Neuronal stem cell (in vitro differentiated cells): Measurements from ENCODE around the gene FAM174C.
"Not testable (repeated sequence)": the region's sequence is repeated elsewhere in the genome, so short reads cannot be mapped to it uniquely, and the experiment has no call there.

Experiments
- DNase-seq: peaks from one replicate; pipeline ENCODE4 v3.0.0-alpha.2; 2013; ENCODE audit warnings: low spot score
- H2AFZ ChIP-seq: one replicate; pipeline ENCODE4 v1.6.1; 2013; ENCODE audit warnings: mild to moderate bottlenecking, low read length, inconsistent platforms
- H2AK5ac ChIP-seq: 2 replicates; pipeline ENCODE4 v1.6.1; 2013; ENCODE audit warnings: low read depth, mild to moderate bottlenecking, inconsistent platforms, low read length, moderate library complexity, mixed read lengths
- H2BK120ac ChIP-seq: 2 replicates; pipeline ENCODE4 v1.6.1; 2013; ENCODE audit warnings: low read depth, mild to moderate bottlenecking, inconsistent platforms, low read length, moderate library complexity, mixed read lengths
- H2BK12ac ChIP-seq: one replicate; pipeline ENCODE4 v1.6.1; 2013; ENCODE audit warnings: low read length, inconsistent platforms
- H2BK15ac ChIP-seq: 2 replicates; pipeline ENCODE4 v1.6.1; 2013; ENCODE audit warnings: mild to moderate bottlenecking, low read length, inconsistent platforms, mixed read lengths
- H2BK5ac ChIP-seq: one replicate; pipeline ENCODE4 v1.6.1; 2013; ENCODE audit warnings: inconsistent platforms, mild to moderate bottlenecking, low read length, moderate library complexity
- H3K14ac ChIP-seq: one replicate; pipeline ENCODE4 v1.6.1; 2013; ENCODE audit warnings: low read length, inconsistent platforms
- H3K18ac ChIP-seq: 2 replicates; pipeline ENCODE4 v1.6.1; 2013; ENCODE audit warnings: low read length, inconsistent platforms
- H3K23ac ChIP-seq: 2 replicates; pipeline ENCODE4 v1.6.1; 2013; ENCODE audit warnings: low read depth, mild to moderate bottlenecking, mixed read lengths, low read length, inconsistent platforms; ENCODE audit not compliant: poor library complexity
- H3K27ac ChIP-seq: replicated peaks from 3 replicates; pipeline ENCODE4 v1.5.1; 2013; ENCODE audit warnings: low read length, inconsistent platforms
- H3K27me3 ChIP-seq, 3 experiments: 2 replicates each; pipeline ENCODE4 v1.6.1; 2013; ENCODE audit warnings: low read length in 3 of 3, mild to moderate bottlenecking in 2 of 3, inconsistent platforms in 1 of 3, low read depth in 1 of 3, mixed read lengths in 1 of 3, moderate library complexity in 1 of 3; ENCODE audit not compliant: control insufficient read depth in 3 of 3, insufficient read depth in 3 of 3
- H3K36me3 ChIP-seq, 2 donors: replicated peaks in 1 of 2; 2 replicates each; pipeline ENCODE4 v1.6.1; 2013; ENCODE audit warnings: low read length in 2 of 2; ENCODE audit not compliant: control insufficient read depth in 2 of 2, insufficient read depth in 2 of 2
- H3K4ac ChIP-seq: 2 replicates; pipeline ENCODE4 v1.6.1; 2013; ENCODE audit warnings: inconsistent platforms, mild to moderate bottlenecking, low read length, moderate library complexity
- H3K4me1 ChIP-seq, 2 donors: 1 replicate in 1 of 2; 2 replicates in 1 of 2; pipeline ENCODE4 v1.6.1; 2013; ENCODE audit warnings: low read length in 2 of 2, low read depth in 1 of 2; ENCODE audit not compliant: control insufficient read depth in 2 of 2, insufficient read depth in 1 of 2
- H3K4me2 ChIP-seq: one replicate; pipeline ENCODE4 v1.6.1; 2013; ENCODE audit warnings: mild to moderate bottlenecking, low read length, inconsistent platforms; ENCODE audit not compliant: insufficient read depth, poor library complexity, severe bottlenecking
- H3K4me3 ChIP-seq, 2 donors: 2 replicates each; pipeline ENCODE4 v1.5.1; 2013; ENCODE audit warnings: low read length in 2 of 2, mild to moderate bottlenecking in 2 of 2, inconsistent platforms in 1 of 2, moderate library complexity in 1 of 2
- H3K79me1 ChIP-seq: one replicate; pipeline ENCODE4 v1.6.1; 2013; ENCODE audit warnings: low read depth, mild to moderate bottlenecking, inconsistent platforms, low read length, moderate library complexity
- H3K9ac ChIP-seq: one replicate; pipeline ENCODE4 v1.6.1; 2013; ENCODE audit warnings: mild to moderate bottlenecking, low read depth, low read length, inconsistent platforms; ENCODE audit not compliant: poor library complexity
- H3K9me3 ChIP-seq, 2 donors: replicated peaks in 1 of 2; 2 replicates each; pipeline versions ENCODE3 to v1.6.1; 2013; ENCODE audit warnings: low read length in 2 of 2, mild to moderate bottlenecking in 2 of 2, inconsistent platforms in 1 of 2, low read depth in 1 of 2, mixed read lengths in 1 of 2, moderate library complexity in 1 of 2; ENCODE audit not compliant: control insufficient read depth in 2 of 2, insufficient read depth in 1 of 2
- H4K8ac ChIP-seq: one replicate; pipeline ENCODE4 v1.6.1; 2013; ENCODE audit warnings: low read depth, mild to moderate bottlenecking, inconsistent platforms, low read length, moderate library complexity
- H4K91ac ChIP-seq: one replicate; pipeline ENCODE4 v1.6.1; 2013; ENCODE audit warnings: low read length, low read depth, mild to moderate bottlenecking, inconsistent platforms; ENCODE audit not compliant: poor library complexity
- WGBS, 2 donors: extraction: QIAGEN DNeasy Blood & Tissue Kit; methylation state at CpG; one replicate each; pipeline ENCODE4 v1.1.7; 2013; ENCODE audit warnings: missing lambda C conversion rate in 2 of 2, mixed read lengths in 1 of 2; ENCODE audit not compliant: insufficient read length in 2 of 2, insufficient replicate concordance in 1 of 2; ENCODE audit errors: extremely low coverage in 2 of 2; 5-methylcytosine and 5-hydroxymethylcytosine counted together

The FAM174C gene

GRCh38 chr19:1304197-1304924, 29.0 kb downstream of the FAM174C start:
- Histone ChIP-seq H2AFZ (no peak overlapping the region), H4K8ac (peak overlapping the region; percentile 82), H3K4me3 (no peak overlapping the region), H2BK120ac (peak overlapping the region; percentile 47), H2BK5ac (no peak overlapping the region), H3K27ac (no peak overlapping the region), H3K79me1 (no peaks in the 10 kb centered on the region), H2BK12ac (peak overlapping the region; percentile 97), H2BK15ac (peak overlapping the region; percentile 100), H3K27me3 (no peaks in the 10 kb centered on the region), H3K9ac (peak overlapping the region; percentile 77), H3K4me1 (peaks cover 5 to 12% of the 10 kb centered on the region in 2 donors), H3K23ac (peak overlapping the region; percentile 73), H3K9me3 (peaks cover 0 to 2% of the 10 kb centered on the region in 2 donors), H3K36me3 (no peaks in the 10 kb centered on the region), H3K4ac (peak overlapping the region; percentile 89), H3K4me2 (no peak overlapping the region), H2AK5ac (peak overlapping the region; percentile 99), H4K91ac (no peak overlapping the region), H3K14ac (peak overlapping the region; percentile 98), H3K18ac (peak overlapping the region; percentile 85)
- WGBS, 2 donors, result no CpG with 5 or more reads among the region's 28 CpGs
- no peak for DNase-seq

GRCh38 chr19:1305354-1305753, 30.0 kb downstream of the FAM174C start:
- H3K4me2 ChIP-seq, DNase-seq, H3K9ac ChIP-seq, H3K9me3 ChIP-seq, H4K91ac ChIP-seq, H3K4ac ChIP-seq, H2BK120ac ChIP-seq, H2BK12ac ChIP-seq, H3K36me3 ChIP-seq, H3K18ac ChIP-seq, H3K27ac ChIP-seq, H3K23ac ChIP-seq, H3K27me3 ChIP-seq, H2AK5ac ChIP-seq, H4K8ac ChIP-seq, H2BK5ac ChIP-seq, H2BK15ac ChIP-seq, H3K79me1 ChIP-seq, H3K14ac ChIP-seq, H3K4me3 ChIP-seq, H2AFZ ChIP-seq: not testable (repeated sequence)
- no CpG with 5 or more reads among the region's 9 CpGs for WGBS, 2 donors
- peaks cover 5 to 12% of the 10 kb centered on the region in 2 donors for H3K4me1 ChIP-seq

- no peak for DNase-seq
- H3K14ac ChIP-seq, result no peak overlapping the region
- no peak overlapping the region for H3K27ac ChIP-seq
- H4K91ac ChIP-seq, result no peak overlapping the region
- H3K4me3 ChIP-seq, result no peak overlapping the region
- H3K36me3 ChIP-seq, result no peaks in the 10 kb centered on the region
- peaks cover 4 to 10% of the 10 kb centered on the region in 2 donors for H3K4me1 ChIP-seq
- H3K4ac ChIP-seq, result no peak overlapping the region
- peaks cover 2% of the 10 kb centered on the region for H3K79me1 ChIP-seq
- H2AFZ ChIP-seq, result no peak overlapping the region
- no CpG with 5 or more reads among the region's 38 CpGs for WGBS, 2 donors
- H3K27me3 ChIP-seq, result no peaks in the 10 kb centered on the region
- peak overlapping the region; percentile 54 for H2BK5ac ChIP-seq
- H4K8ac ChIP-seq, result no peak overlapping the region
- no peak overlapping the region for H3K4me2 ChIP-seq
- no peak overlapping the region for H2BK12ac ChIP-seq
- no peak overlapping the region for H3K18ac ChIP-seq
- peak overlapping the region; percentile 47 for H2AK5ac ChIP-seq
- H3K23ac ChIP-seq, result no peak overlapping the region
- peaks cover 0 to 2% of the 10 kb centered on the region in 2 donors for H3K9me3 ChIP-seq
- H3K9ac ChIP-seq, result no peak overlapping the region
- H2BK120ac ChIP-seq, result no peak overlapping the region
- H2BK15ac ChIP-seq, result no peak overlapping the region
These were observed 32.0 kb downstream of the FAM174C start for GRCh38 chr19:1307320-1307719.

GRCh38 chr19:1307755-1308303, 32.5 kb downstream of the FAM174C start:
- Histone ChIP-seq H3K4me2 (no peak overlapping the region), H3K4me3 (no peak overlapping the region), H3K23ac (no peak overlapping the region), H3K4ac (no peak overlapping the region), H3K27me3 (no peaks in the 10 kb centered on the region), H2BK15ac (peak overlapping the region; percentile 96), H2BK5ac (peak overlapping the region; percentile 54), H3K9ac (no peak overlapping the region), H3K36me3 (no peaks in the 10 kb centered on the region), H3K4me1 (peaks cover under 1 to 8% of the 10 kb centered on the region in 2 donors), H3K79me1 (peaks cover 2% of the 10 kb centered on the region), H3K9me3 (peaks cover 0 to 2% of the 10 kb centered on the region in 2 donors), H3K18ac (peak overlapping the region; percentile 1), H4K91ac (no peak overlapping the region), H2BK120ac (no peak overlapping the region), H2BK12ac (peak overlapping the region; percentile 41), H2AK5ac (peak overlapping the region; percentile 68), H3K14ac (no peak overlapping the region), H2AFZ (no peak overlapping the region), H4K8ac (no peak overlapping the region), H3K27ac (no peak overlapping the region)
- DNase-seq, result no peak
- no CpG with 5 or more reads among the region's 20 CpGs for WGBS, 2 donors
